ENCODE data around the gene DDIAS. TPM values are rescaled to one million over a fixed set of nuclear protein-coding genes. Genes with fewer than 3 reads are reported as not detected.
A peak's percentile ranks its signal among the peaks of the same experiment; 100 is the strongest.

Gene DDIAS
- total RNA-seq, 4 donors from 2014 or later: 0.27 to 0.83 (median 0.47) TPM; not detected in 1

- TF ChIP-seq CTCF (IDR thresholded peaks at IDR 0.05): no peak
- no peak for TF ChIP-seq POLR2A (IDR thresholded peaks at IDR 0.05)
- Histone ChIP-seq H3K4me3 (peak overlapping the region; percentile 56 to 90 (median 66)), H3K36me3 (no peaks in the 10 kb centered on the region)
These were observed 1.6 kb upstream of the DDIAS start for GRCh38 chr11:82899957-82900276.

GRCh38 chr11:82900277-82901164, 1.0 kb upstream of the DDIAS start, which contains the start of gene PRCP:
TSS of gene PRCP (minus strand) at chr11:82900430. CDS start at chr11:82900402, 28 bp downstream.
- peak; percentile 47 to 65 for TF ChIP-seq POLR2A (IDR thresholded peaks at IDR 0.05)
- TF ChIP-seq CTCF (IDR thresholded peaks at IDR 0.05): peak in 1 of 6 experiments; percentile 7
- H3K36me3 ChIP-seq: no peaks in the 10 kb centered on the region
- peak; percentile 94 to 98 (median 96) for DNase-seq
- H3K27me3 ChIP-seq: no peaks in the 10 kb centered on the region
- H3K27ac ChIP-seq: peak within 1 kb of the TSS; percentile 91 to 97 (median 94)
- H3K4me1 ChIP-seq: peaks cover 0 to 23% (median 7%) of the 10 kb centered on the region in 4 donors
- H3K4me3 ChIP-seq: peak within 1 kb of the TSS; percentile 56 to 90 (median 66)
- no peaks in the 10 kb centered on the region for H3K9me3 ChIP-seq

More at GRCh38 chr11:82899957-82900276, 1.6 kb upstream of the DDIAS start:
- Histone ChIP-seq H3K27ac (peak overlapping the region; percentile 91 to 97 (median 94)), H3K9me3 (no peaks in the 10 kb centered on the region), H3K27me3 (no peaks in the 10 kb centered on the region), H3K4me1 (peaks cover 0 to 23% (median 7%) of the 10 kb centered on the region in 4 donors)
- DNase-seq: no peak

- DNase-seq: no peak
- Histone ChIP-seq H3K27ac (peak overlapping the region in 1 of 4 donors; percentile 93), H3K27me3 (no peaks in the 10 kb centered on the region), H3K9me3 (no peaks in the 10 kb centered on the region), H3K36me3 (no peaks in the 10 kb centered on the region), H3K4me1 (peaks cover 0 to 23% (median 7%) of the 10 kb centered on the region in 4 donors), H3K4me3 (peak overlapping the region; percentile 56 to 90 (median 66))
- TF ChIP-seq CTCF (IDR thresholded peaks at IDR 0.05) (no peak), POLR2A (IDR thresholded peaks at IDR 0.05) (no peak)
These were observed 468 bp downstream of the DDIAS start for GRCh38 chr11:82901922-82902485.

- Histone ChIP-seq H3K4me1 (peaks cover 0 to 23% (median 7%) of the 10 kb centered on the region in 4 donors), H3K36me3 (no peaks in the 10 kb centered on the region), H3K27me3 (no peaks in the 10 kb centered on the region), H3K9me3 (no peaks in the 10 kb centered on the region), H3K4me3 (no peak overlapping the region), H3K27ac (no peak overlapping the region)
- DNase-seq: no peak
- TF ChIP-seq CTCF (IDR thresholded peaks at IDR 0.05) (no peak), POLR2A (IDR thresholded peaks at IDR 0.05) (no peak)
These were observed 1.3 kb downstream of the DDIAS start for GRCh38 chr11:82902880-82903279.

GRCh38 chr11:82903843-82904586, 2.5 kb downstream of the DDIAS start:
- Histone ChIP-seq H3K27me3 (no peaks in the 10 kb centered on the region), H3K36me3 (no peaks in the 10 kb centered on the region), H3K9me3 (no peaks in the 10 kb centered on the region), H3K4me3 (no peak overlapping the region), H3K27ac (no peak overlapping the region), H3K4me1 (peaks cover 0 to 14% (median 5%) of the 10 kb centered on the region in 4 donors)
- TF ChIP-seq POLR2A (IDR thresholded peaks at IDR 0.05) (no peak), CTCF (IDR thresholded peaks at IDR 0.05) (no peak)
- no peak for DNase-seq

Measured in Peyer's patch (tissue), 4 donors.